K562 (cell line): Measurements from ENCODE around the gene MAP2K7. TPM values are rescaled to one million over a fixed set of nuclear protein-coding genes. Genes with fewer than 3 reads are reported as not detected.

Experiments used
- ATAC-seq: fragments of 200-7000 bp; cut with Tn5 transposase; 3 replicates; pipeline ENCODE4 v1.9.1; 2020; ENCODE audit warnings: moderate library complexity
- BruUV-seq: library from RNA; stranded (reverse); fragments of 400-500 nt; replicated peaks from 2 replicates; lab custom pipeline; 2021; lab: Mats Ljungman, UMichigan
- CTCF ChIA-PET: fragments of 300-600 bp; formaldehyde crosslinking; extraction: SDS; loops from one replicate; lab custom pipeline; 2021; ENCODE audit warnings: low intra/inter-chr PET ratio; lab: Yijun Ruan, JAX
- POLR2A ChIA-PET: fragments of 300-600, 350-650 bp; sonication (Branson Sonifier 250); formaldehyde crosslinking; extraction: SDS; loops from one replicate; lab custom pipeline; 2021; ENCODE audit warnings: antibody characterized with exemption, inconsistent platforms; lab: Yijun Ruan, JAX
- DNase-seq, 4 experiments: peaks; one replicate each; pipeline versions ENCODE4 v3.0.0 to v3.0.0-alpha.2; 2011 to 2018; ENCODE audit warnings: low spot score in 3 of 4, mixed read lengths in 3 of 4; ENCODE audit errors: extremely low read depth in 1 of 4
- FAIRE-seq: peaks from 2 replicates; lab custom pipeline; 2011; peaks lifted over from hg19 to GRCh38; lab: Jason Lieb, UNC
- H2AFZ ChIP-seq: 2 replicates; pipeline ENCODE4 v1.6.0; 2011; ENCODE audit warnings: low read depth, low read length, control low read depth, inconsistent platforms
- H3K27ac ChIP-seq: fragments of 200-600 bp; 3 replicates; pipeline ENCODE4 v1.8.0; 2011; ENCODE audit warnings: low read depth, mild to moderate bottlenecking, control low read depth, inconsistent platforms, low read length, moderate library complexity, mixed read lengths; ENCODE audit errors: extremely low read depth
- H3K27me3 ChIP-seq, 2 experiments: fragments of 300-600 bp in 1 of 2; 2 replicates in 1 of 2; 3 replicates in 1 of 2; pipeline versions ENCODE4 v1.6.0 to v1.8.0; 2011; ENCODE audit warnings: inconsistent platforms in 2 of 2, low read length in 2 of 2, mild to moderate bottlenecking in 1 of 2, mixed read lengths in 1 of 2, moderate library complexity in 1 of 2; ENCODE audit not compliant: control insufficient read depth in 2 of 2, insufficient read depth in 2 of 2
- H3K36me3 ChIP-seq: fragments of 300-600 bp; 3 replicates; pipeline ENCODE4 v1.8.0; 2011; ENCODE audit warnings: mild to moderate bottlenecking, low read length, inconsistent platforms; ENCODE audit not compliant: control insufficient read depth, insufficient read depth
- H3K4me1 ChIP-seq, 2 experiments: fragments of 200-600 bp in 1 of 2; replicated peaks in 1 of 2; 2 replicates in 1 of 2; 3 replicates in 1 of 2; pipeline versions ENCODE4 v1.5.1 to v1.8.0; 2011; ENCODE audit warnings: inconsistent platforms in 2 of 2, low read length in 2 of 2, mild to moderate bottlenecking in 1 of 2, mixed read lengths in 1 of 2, moderate library complexity in 1 of 2; ENCODE audit not compliant: control insufficient read depth in 2 of 2, insufficient read depth in 2 of 2
- H3K4me2 ChIP-seq: 2 replicates; pipeline ENCODE4 v1.6.1; 2011; ENCODE audit warnings: low read length, control low read depth, inconsistent platforms, mixed read lengths; ENCODE audit not compliant: insufficient read depth
- H3K4me3 ChIP-seq: fragments of 200-600 bp; sonication (generic), shearing (Covaris generic); 2 replicates; pipeline ENCODE4 v1.5.1; 2016; ENCODE audit warnings: control low read depth, inconsistent platforms
- H3K79me2 ChIP-seq: fragments of 200-600 bp; 3 replicates; pipeline ENCODE4 v1.8.0; 2011; ENCODE audit warnings: low read length, inconsistent platforms; ENCODE audit not compliant: control insufficient read depth, insufficient read depth
- H3K9ac ChIP-seq, 2 experiments: 2 replicates each; pipeline versions ENCODE4 v1.6.0 to v1.6.1; 2011; ENCODE audit warnings: low read depth in 2 of 2, low read length in 2 of 2, control low read depth in 1 of 2, inconsistent platforms in 1 of 2, mild to moderate bottlenecking in 1 of 2, mixed read lengths in 1 of 2; ENCODE audit not compliant: insufficient read depth in 1 of 2
- H3K9me1 ChIP-seq: one replicate; pipeline ENCODE4 v1.6.0; 2011; ENCODE audit warnings: inconsistent platforms, mild to moderate bottlenecking, low read length, moderate library complexity; ENCODE audit not compliant: control insufficient read depth, insufficient read depth
- H3K9me3 ChIP-seq: replicated peaks from 2 replicates; pipeline ENCODE4 v1.5.1; 2011; ENCODE audit warnings: low read depth, low read length, inconsistent platforms; ENCODE audit not compliant: control insufficient read depth, insufficient read depth
- H4K20me1 ChIP-seq: replicated peaks from 2 replicates; pipeline ENCODE4 v1.6.1; 2011; ENCODE audit warnings: low read length, inconsistent platforms, mixed read lengths; ENCODE audit not compliant: control insufficient read depth, insufficient read depth
- BDP1 ChIP-seq: IDR thresholded peaks from 3 replicates; pipeline ENCODE4 v1.6.1; 2011; ENCODE audit not compliant: insufficient read length, insufficient read depth
- CEBPB ChIP-seq: fragments of 450-650 bp; IDR thresholded peaks from 2 replicates; pipeline ENCODE4 v1.6.1; 2016; ENCODE audit warnings: missing genetic modification characterization, missing compliant biosample characterization
- FOXK2 ChIP-seq, 2 experiments: fragments of 450-650 bp; IDR thresholded peaks in 1 of 2; conservative IDR thresholded peaks in 1 of 2; 2 replicates each; pipeline ENCODE4 v1.6.1; 2016; ENCODE audit warnings: low read depth in 2 of 2, mild to moderate bottlenecking in 1 of 2
- IFI16 ChIP-seq: fragments of 250-450 bp; sonication (Bioruptor Pico); IDR thresholded peaks from 2 replicates; pipeline ENCODE4 v2.1.2; 2022; ENCODE audit warnings: mild to moderate bottlenecking, inconsistent platforms
- JUND ChIP-seq, 2 experiments: IDR thresholded peaks; 2 replicates in 1 of 2; 3 replicates in 1 of 2; pipeline ENCODE4 v1.6.1; 2011; ENCODE audit warnings: borderline replicate concordance in 2 of 2, low read depth in 2 of 2, low read length in 2 of 2, improper control_type of control experiment in 1 of 2, missing biosample characterization in 1 of 2, missing genetic modification characterization in 1 of 2, missing genetic modification reagents in 1 of 2
- MAFG ChIP-seq: fragments of 450-650 bp; conservative IDR thresholded peaks from 2 replicates; pipeline ENCODE4 v1.6.1; 2016; ENCODE audit warnings: missing genetic modification characterization, missing compliant biosample characterization
- MYC ChIP-seq, 2 experiments: fragments of 250-450 bp in 1 of 2; sonication (Bioruptor Pico) in 1 of 2; IDR thresholded peaks; 2 replicates each; pipeline versions ENCODE4 v1.5.1 to v1.6.1; 2012 to 2021; ENCODE audit warnings: low read depth in 2 of 2, borderline replicate concordance in 1 of 2, improper control_type of control experiment in 1 of 2, low read length in 1 of 2, mild to moderate bottlenecking in 1 of 2, moderate library complexity in 1 of 2
- NR2C2 ChIP-seq, 2 experiments: fragments of 200-800 bp in 1 of 2; sonication (Bioruptor generic) in 1 of 2; sonication (generic) in 1 of 2; formaldehyde crosslinking in 1 of 2; IDR thresholded peaks; 2 replicates each; pipeline versions ENCODE4 v1.6.1 to v1.8.0; 2016 to 2022; ENCODE audit warnings: mild to moderate bottlenecking in 1 of 2, missing compliant biosample characterization in 1 of 2, missing genetic modification characterization in 1 of 2, missing genetic modification reagents in 1 of 2
- RAD51 ChIP-seq: fragments of 450-650 bp; IDR thresholded peaks from 2 replicates; pipeline ENCODE4 v1.7.1; 2016; ENCODE audit warnings: low read depth, mild to moderate bottlenecking, borderline replicate concordance
- RBM17 ChIP-seq: fragments of 200-400 bp; formaldehyde crosslinking; IDR thresholded peaks from 2 replicates; pipeline ENCODE4 v1.6.1; 2017; ENCODE audit warnings: low read depth, mild to moderate bottlenecking, low read length, borderline replicate concordance
- SMARCC2 ChIP-seq: fragments of 450-650 bp; IDR thresholded peaks from 2 replicates; pipeline ENCODE4 v1.6.1; 2017; ENCODE audit warnings: antibody characterized with exemption, moderate library complexity, mild to moderate bottlenecking, low read depth
- TOE1 ChIP-seq, 2 experiments: fragments of 450-650 bp in 1 of 2; sonication (generic) in 1 of 2; formaldehyde crosslinking in 1 of 2; IDR thresholded peaks; 2 replicates each; pipeline versions ENCODE4 v1.7.1 to v1.8.0; 2016 to 2022; ENCODE audit warnings: borderline replicate concordance in 2 of 2, mild to moderate bottlenecking in 2 of 2, antibody characterized with exemption in 1 of 2, inconsistent platforms in 1 of 2, low read depth in 1 of 2, missing genetic modification reagents in 1 of 2, moderate library complexity in 1 of 2
- USF1 ChIP-seq: sonication (generic); formaldehyde crosslinking; IDR thresholded peaks from 2 replicates; pipeline ENCODE4 v1.9.0; 2022; ENCODE audit warnings: mild to moderate bottlenecking, missing genetic modification reagents
- ZEB2 ChIP-seq: fragments of 450-650 bp; IDR thresholded peaks from 2 replicates; pipeline ENCODE4 v1.6.1; 2016
- WGBS: fragments of 100-300 bp; shearing (Covaris generic); methylation state at CpG from one replicate; pipeline ENCODE4 v1.1.6; 2016; ENCODE audit warnings: low coverage, mixed read lengths; ENCODE audit not compliant: insufficient coverage; ENCODE audit errors: missing lambda C conversion rate; 5-methylcytosine and 5-hydroxymethylcytosine counted together
- in situ Hi-C: fragments of 300-500 bp; cut with MboI; formaldehyde crosslinking; loops from 4 replicates; pipeline ENCODE4 v1.15.0; 2018; ENCODE audit warnings: inconsistent platforms, mixed read lengths
- intact Hi-C: fragments of 100-400 bp; cut with micrococcal nuclease; formaldehyde crosslinking; loops from 2 replicates; pipeline ENCODE4 v1.14.2; 2022
- polyA plus RNA-seq, 8 experiments: library from polyadenylated mRNA; depleted of rRNA in 4 of 8; stranded (reverse) in 5 of 8; unstranded in 3 of 8; fragments of >200 nt; fragmentation: Nextera tagmentation in 2 of 8; fragmentation: Illumina TruSeq in 1 of 8; extraction: Ambion mirVana in 2 of 8; extraction: Trizol in 1 of 8; gene quantifications; 2 replicates each; pipeline versions ENCODE4 v1.2.1 to v1.2.3, GENCODE V29; 2011 to 2014; ENCODE audit warnings: inconsistent platforms in 1 of 8, missing spikeins in 1 of 8
- total RNA-seq, 7 experiments: library from RNA; depleted of rRNA in 6 of 7; stranded (reverse); fragments of >200 nt in 6 of 7; fragmentation: Illumina TruSeq in 2 of 7; extraction: Trizol in 2 of 7; gene quantifications; 2 replicates each; pipeline versions ENCODE4 v1.2.1 to v1.2.3, GENCODE V29; 2011 to 2021; ENCODE audit warnings: low replicate concordance in 1 of 7
- TF ChIP-seq, protein P1 (sequence below), 2 experiments: fragments of 450-650 bp; conservative IDR thresholded peaks; 2 replicates each; pipeline ENCODE4 v1.6.1; 2017; ENCODE audit warnings: mild to moderate bottlenecking in 2 of 2, moderate library complexity in 2 of 2

The MAP2K7 gene
- total and polyA plus RNA-seq, 9 of the 15 experiments (the other 6 are each of a cell fraction or from before 2014, with no cell fraction given): 0.51 to 45.8 (median 14.1) TPM

DNA sequence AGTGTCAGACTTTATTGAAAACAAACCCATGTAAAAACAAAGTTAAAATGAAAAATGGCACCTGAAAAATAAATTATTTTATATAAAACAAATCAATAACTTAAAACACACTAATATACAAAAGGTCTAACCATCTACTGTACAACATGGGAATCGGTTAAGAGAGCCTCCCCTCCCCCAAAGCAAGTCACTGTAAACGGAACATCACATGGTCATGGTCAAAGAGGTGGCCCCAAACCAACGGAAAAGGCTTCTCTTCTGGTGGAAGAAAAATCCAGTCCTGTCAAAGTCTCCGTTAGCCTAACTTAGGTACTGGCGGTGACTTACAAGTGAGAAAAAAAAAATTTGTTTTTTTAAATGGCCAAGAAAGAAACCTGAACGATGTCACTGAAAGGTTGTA lies 55.5 kb downstream of the MAP2K7 start:
- H3K9me1 ChIP-seq: no peaks in the 10 kb centered on the region
- H3K27ac ChIP-seq: peak overlapping the region; percentile 52; the same call in 1 of the 3 replicates
- no TSS peak for BruUV-seq
- ChIA-PET POLR2A (no interaction called here), CTCF (no interaction called here)
- no peak overlapping the region for H3K9ac ChIP-seq
- FAIRE-seq (peak; percentile 82), DNase-seq (peak in 2 of 4 experiments; percentile 32 to 48), ATAC-seq (peak; percentile 69)
- peaks cover 7 to 18% of the 10 kb centered on the region in 2 experiments; a peak in 4 of 5 replicates for H3K4me1 ChIP-seq
- H2AFZ ChIP-seq: no peak overlapping the region
- in situ Hi-C loops: no loop called here
- H3K36me3 ChIP-seq: peaks cover 64% of the 10 kb centered on the region; the same call in 2 of the 3 replicates
- no peak overlapping the region for H3K4me3 ChIP-seq
- 31% methylated on average over 6 of the region's 6 CpGs for WGBS
- intact Hi-C loops: no loop called here
- H3K27me3 ChIP-seq: no peaks in the 10 kb centered on the region
- no peaks in the 10 kb centered on the region for H3K79me2 ChIP-seq
- H3K9me3 ChIP-seq: no peaks in the 10 kb centered on the region
- H4K20me1 ChIP-seq: no peaks in the 10 kb centered on the region
- no peak overlapping the region for H3K4me2 ChIP-seq
- peak; percentile 48; the same call in 1 of the 2 replicates for TF ChIP-seq RAD51
- 0 out of 2 replicates have a peak, but pooled peaks have one; percentile 34 for TF ChIP-seq MYC (IDR thresholded peaks at IDR 0.05; ENCODE audit: low read depth, low read length)
- no peak for TF ChIP-seq MYC (CRISPR knock-in tag; IDR thresholded peaks at IDR 0.05; ENCODE audit: borderline replicate concordance, low read depth)
- TF ChIP-seq SMARCC2: no peak
- no peak for TF ChIP-seq NR2C2 (CRISPR knock-in tag; IDR thresholded peaks at IDR 0.05)
- no peak for TF ChIP-seq NR2C2 (tag; IDR thresholded peaks at IDR 0.05)
- peak in 1 of 2 experiments; percentile 16; a peak in 1 of 4 replicates for TF ChIP-seq FOXK2 (conservative IDR thresholded peaks at IDR 0.05 in 1 of 2, IDR thresholded peaks at IDR 0.05 in 1 of 2; ENCODE audit: low read depth in 2 of 2)
- no peak for TF ChIP-seq ZEB2
- TF ChIP-seq TOE1 (IDR thresholded peaks at IDR 0.05; ENCODE audit: borderline replicate concordance): peak; percentile 56; the same call in 1 of the 2 replicates
- no peak for TF ChIP-seq TOE1 (CRISPR knock-in tag; IDR thresholded peaks at IDR 0.05; ENCODE audit: borderline replicate concordance, low read depth)
- TF ChIP-seq, protein P1, sequence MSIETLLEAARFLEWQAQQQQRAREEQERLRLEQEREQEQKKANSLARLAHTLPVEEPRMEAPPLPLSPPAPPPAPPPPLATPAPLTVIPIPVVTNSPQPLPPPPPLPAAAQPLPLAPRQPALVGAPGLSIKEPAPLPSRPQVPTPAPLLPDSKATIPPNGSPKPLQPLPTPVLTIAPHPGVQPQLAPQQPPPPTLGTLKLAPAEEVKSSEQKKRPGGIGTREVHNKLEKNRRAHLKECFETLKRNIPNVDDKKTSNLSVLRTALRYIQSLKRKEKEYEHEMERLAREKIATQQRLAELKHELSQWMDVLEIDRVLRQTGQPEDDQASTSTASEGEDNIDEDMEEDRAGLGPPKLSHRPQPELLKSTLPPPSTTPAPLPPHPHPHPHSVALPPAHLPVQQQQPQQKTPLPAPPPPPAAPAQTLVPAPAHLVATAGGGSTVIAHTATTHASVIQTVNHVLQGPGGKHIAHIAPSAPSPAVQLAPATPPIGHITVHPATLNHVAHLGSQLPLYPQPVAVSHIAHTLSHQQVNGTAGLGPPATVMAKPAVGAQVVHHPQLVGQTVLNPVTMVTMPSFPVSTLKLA (conservative IDR thresholded peaks at IDR 0.05): peak in 1 of 2 experiments; percentile 46; a peak in 1 of 4 replicates
- TF ChIP-seq JUND (IDR thresholded peaks at IDR 0.05; ENCODE audit: borderline replicate concordance, low read depth, low read length): 0 out of 2 replicates have a peak, but pooled peaks have one; percentile 4
- TF ChIP-seq JUND (tag; IDR thresholded peaks at IDR 0.05; ENCODE audit: borderline replicate concordance, low read depth, low read length): no peak
- TF ChIP-seq CEBPB (tag): no peak
- no peak for TF ChIP-seq MAFG (tag)
- no peak for TF ChIP-seq RBM17
- TF ChIP-seq USF1 (CRISPR knock-in tag): no peak
- no peak for TF ChIP-seq IFI16
- no peak for TF ChIP-seq BDP1
